Measurements from ENCODE around the gene MATN3.
"Not testable (repeated sequence)": the region's sequence is repeated elsewhere in the genome, so short reads cannot be mapped to it uniquely, and the experiment has no call there.

Gene MATN3

GRCh38 chr2:20012282-20013125, at the start of gene MATN3:
Gene MATN3, minus strand, starts transcription at chr2:20012668. Its CDS starts 37 bp downstream, at chr2:20012631.
- no peak for DNase-seq

- no peak for DNase-seq
Measured at GRCh38 chr2:20061940-20062339, 49.5 kb upstream of the MATN3 start.

GRCh38 chr2:20061476-20061875, 49.0 kb upstream of the MATN3 start:
- DNase-seq = no peak

- DNase-seq = no peak
Measured at GRCh38 chr2:20060106-20060505, 47.6 kb upstream of the MATN3 start.

- no peak for DNase-seq
Measured at GRCh38 chr2:20057268-20057667, 44.8 kb upstream of the MATN3 start.

- DNase-seq = no peak
Measured at GRCh38 chr2:20054931-20055330, 42.5 kb upstream of the MATN3 start.

- no peak for DNase-seq
Measured at GRCh38 chr2:20054119-20054518, 41.7 kb upstream of the MATN3 start.

GRCh38 chr2:20052861-20053281, 40.4 kb upstream of the MATN3 start:
- peak; percentile 14 for DNase-seq

- DNase-seq = peak; percentile 33
Measured at GRCh38 chr2:20052229-20052851, 39.9 kb upstream of the MATN3 start.

GRCh38 chr2:20051532-20052228, 39.2 kb upstream of the MATN3 start, which contains the start of gene LAPTM4A:
Gene LAPTM4A, minus strand, starts transcription at chr2:20051628. Its CDS starts 108 bp downstream, at chr2:20051520.
- peak; percentile 94 for DNase-seq

GRCh38 chr2:20050646-20051531, 38.4 kb upstream of the MATN3 start:
- DNase-seq = no peak

GRCh38 chr2:20050104-20050645, 37.7 kb upstream of the MATN3 start:
- DNase-seq = no peak

GRCh38 chr2:20049637-20050036, 37.2 kb upstream of the MATN3 start:
- no peak for DNase-seq

GRCh38 chr2:20048488-20049448, 36.3 kb upstream of the MATN3 start:
- no peak for DNase-seq

- not testable (repeated sequence) for DNase-seq
Measured at GRCh38 chr2:20045712-20046292, 33.3 kb upstream of the MATN3 start.

GRCh38 chr2:20044778-20045177, 32.3 kb upstream of the MATN3 start:
- DNase-seq = no peak

- DNase-seq = no peak
Measured at GRCh38 chr2:20042531-20042930, 30.1 kb upstream of the MATN3 start.

- DNase-seq = no peak
Measured at GRCh38 chr2:20040489-20041172, 28.2 kb upstream of the MATN3 start.

GRCh38 chr2:20037660-20038059, 25.2 kb upstream of the MATN3 start:
- DNase-seq = no peak

Measured in NCI-H2029 treated with DMSO at 0.1 percent for 48 hours (cell line).